DMS114 treated with DMSO at 0.1 percent for 48 hours (cell line): ENCODE measurements around the gene NR1I3.
"Not testable (repeated sequence)": the region's sequence is repeated elsewhere in the genome, so short reads cannot be mapped to it uniquely, and the experiment has no call there.

Experiments used
- DNase-seq: peaks from one replicate; lab custom pipeline; 2025; ENCODE audit not compliant: unreplicated experiment; lab: John Stamatoyannopoulos, UW

NR1I3 gene

DNA sequence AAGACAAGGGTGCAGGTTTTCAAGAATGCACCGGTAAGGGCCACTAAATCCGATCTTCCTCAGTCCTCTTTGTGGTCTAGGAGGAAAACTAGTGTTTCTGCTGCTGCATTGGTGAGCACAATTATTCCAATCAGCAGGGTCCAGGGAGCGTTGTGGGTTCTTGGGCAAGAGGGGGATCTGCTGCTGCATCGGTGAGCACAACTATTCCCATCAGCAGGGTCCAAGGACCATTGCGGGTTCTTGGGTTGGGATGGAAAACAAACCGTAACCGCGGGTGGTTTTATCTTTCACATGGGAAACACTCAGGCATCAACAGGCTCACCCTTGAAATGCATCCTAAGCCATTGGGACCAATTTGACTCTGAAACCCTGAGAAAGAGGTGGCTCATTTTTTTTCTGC, 13.6 kb upstream of the NR1I3 start:
- no peak for DNase-seq

DNA sequence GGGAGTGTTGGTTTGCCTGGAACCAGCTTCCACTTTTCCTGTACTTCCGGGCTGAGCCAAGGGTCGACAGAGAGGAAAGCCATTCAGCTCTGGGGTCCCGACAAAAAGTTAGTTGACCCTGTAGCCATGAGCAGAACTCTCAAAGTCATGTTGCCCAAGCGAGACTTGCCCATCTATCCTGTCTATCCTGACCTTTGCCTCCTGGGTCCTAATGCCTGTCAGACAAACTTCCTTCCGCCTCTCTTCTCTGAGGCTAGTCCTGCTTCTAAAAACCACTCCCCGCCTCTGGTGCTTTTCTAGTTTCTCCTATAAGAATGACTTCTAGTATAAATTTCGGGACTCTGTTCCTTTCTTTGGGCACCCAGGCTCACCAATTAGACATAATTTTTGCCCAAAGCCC, 12.8 kb upstream of the NR1I3 start:
- DNase-seq: no peak

DNA sequence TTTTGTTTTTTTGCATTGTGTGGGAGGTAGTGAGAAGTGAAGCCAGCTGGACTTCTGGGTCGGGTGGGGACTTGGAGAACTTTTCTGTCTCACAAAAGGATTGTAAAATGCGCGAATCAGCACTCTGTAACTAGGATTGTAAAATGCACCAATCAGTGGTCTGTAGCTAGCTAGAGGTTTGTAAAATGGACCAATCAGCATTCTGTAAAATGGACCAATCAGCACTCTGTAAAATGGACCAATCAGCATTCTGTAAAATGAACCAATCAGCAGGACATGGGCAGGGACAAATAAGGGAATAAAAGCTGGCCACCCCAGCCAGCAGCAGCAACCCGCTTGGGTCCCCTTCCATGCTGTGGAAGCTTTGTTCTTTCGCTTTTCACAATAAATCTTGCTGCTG, 12.1 kb upstream of the NR1I3 start:
- DNase-seq: not testable (repeated sequence)

DNA sequence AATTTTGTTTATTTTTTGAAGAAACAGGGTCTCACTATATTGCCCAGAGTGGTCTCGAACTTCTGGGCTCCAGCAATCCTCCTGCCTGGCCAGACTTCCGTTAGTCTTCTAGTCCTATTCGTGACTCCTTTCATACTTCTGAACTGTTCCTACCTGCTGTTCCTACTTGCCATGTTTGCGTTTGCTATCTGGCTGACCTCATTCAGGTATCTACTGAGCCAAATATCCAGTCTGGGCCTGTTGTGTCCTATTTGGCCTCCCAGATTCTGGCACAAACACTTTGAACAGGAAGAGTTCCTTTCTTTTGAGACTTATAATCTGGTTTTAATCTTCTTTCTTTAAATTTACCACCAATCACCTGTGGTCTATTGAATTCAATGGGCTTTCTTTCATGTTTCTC, 6.9 kb upstream of the NR1I3 start:
- DNase-seq: no peak

DNA sequence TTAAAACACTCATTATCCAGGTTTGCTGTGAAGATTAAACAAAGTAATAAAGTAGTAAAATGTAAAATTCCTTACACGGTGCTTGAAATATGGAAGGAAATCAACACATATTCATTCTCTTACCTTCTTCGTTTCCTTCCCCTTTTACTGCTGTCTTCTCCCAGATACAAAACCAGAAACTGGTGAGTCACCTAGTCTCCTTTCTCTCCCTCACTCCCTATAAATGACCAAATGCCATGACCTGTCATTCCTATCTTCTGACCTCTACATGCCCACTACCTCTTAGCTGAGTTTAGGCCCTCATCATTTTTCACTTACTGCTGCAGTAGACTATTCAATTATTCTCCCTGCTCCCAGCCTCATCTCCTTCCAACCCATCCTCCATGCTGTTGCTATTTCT, 4.3 kb upstream of the NR1I3 start:
- DNase-seq: no peak

DNA sequence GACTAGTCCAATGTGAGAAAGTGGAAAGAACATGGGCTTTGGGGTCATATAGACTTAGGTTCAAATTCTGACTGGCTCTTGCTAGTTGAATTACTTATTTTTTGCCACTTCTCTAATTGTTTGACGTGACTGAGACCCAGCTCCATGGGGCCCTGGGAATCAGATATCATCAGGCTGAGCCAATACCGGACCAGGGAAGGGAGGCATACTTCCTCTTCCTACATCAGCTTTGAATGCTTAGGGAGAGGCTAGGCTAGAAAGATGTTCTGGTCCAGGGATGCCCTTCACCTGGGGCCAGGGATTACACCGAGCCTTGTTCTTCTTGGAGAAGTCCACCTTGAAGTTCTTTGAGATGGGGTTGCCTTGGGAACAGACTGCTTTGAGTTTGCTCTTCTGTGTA, 3.7 kb upstream of the NR1I3 start:
- DNase-seq: no peak

DNA sequence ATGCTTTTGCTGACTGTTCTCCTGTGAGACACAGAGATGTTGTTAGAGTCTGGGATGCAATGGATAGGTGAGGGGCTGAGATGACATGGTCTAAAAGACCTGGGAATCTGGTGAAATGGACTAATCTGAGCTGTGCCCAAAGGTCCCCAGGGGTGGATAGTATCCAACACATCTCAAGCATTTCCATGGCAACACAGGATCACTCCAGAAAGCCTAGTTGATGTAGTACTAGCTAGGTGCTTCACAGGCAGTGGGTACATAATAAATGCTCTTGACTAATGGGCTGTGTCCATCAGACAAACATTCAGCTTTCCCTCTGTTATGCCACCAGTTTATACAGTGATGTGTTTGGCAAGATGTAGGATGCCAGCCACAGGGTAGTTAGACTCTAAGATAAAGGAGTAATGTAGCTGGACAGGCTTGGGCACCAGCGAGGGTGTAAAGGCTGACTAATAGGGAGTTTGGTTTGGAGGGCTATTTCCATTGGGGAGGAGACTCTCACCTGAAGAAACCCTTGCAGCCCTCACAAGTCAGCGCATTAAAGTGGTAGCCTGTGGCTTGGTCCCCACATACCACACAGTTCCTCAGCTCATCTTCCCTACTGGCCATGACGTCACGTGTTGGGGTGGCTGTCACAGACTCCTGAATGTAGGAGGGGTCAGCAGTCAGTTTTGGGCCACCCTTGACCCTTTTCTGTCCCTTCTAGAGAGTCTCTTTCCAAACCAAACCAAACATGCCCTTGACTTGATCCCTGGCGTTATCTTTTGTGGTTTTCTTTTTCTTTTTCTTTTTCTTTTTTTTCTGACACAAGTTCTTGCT, 1.8 kb downstream of the NR1I3 start:
- no peak for DNase-seq

DNA sequence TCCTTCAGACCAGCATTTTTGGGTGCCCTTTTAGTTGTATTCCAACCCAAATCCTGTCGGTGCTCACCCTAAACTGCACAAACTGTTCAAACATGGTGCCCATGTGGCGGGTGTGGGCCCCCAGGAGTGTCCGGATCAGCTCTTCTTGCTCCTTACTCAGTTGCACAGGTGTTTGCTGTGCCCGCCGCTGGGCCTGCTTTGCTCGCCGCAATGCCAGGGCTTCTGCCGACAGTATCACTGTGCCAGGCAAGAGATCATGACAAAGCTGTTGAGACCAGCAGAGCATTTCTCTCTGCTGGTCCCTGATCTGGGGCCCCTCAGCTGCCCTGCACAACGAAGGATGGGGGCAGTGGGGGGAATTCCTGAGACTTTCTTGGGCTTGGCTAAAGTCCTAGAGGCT, 4.9 kb downstream of the NR1I3 start:
- no peak for DNase-seq

DNA sequence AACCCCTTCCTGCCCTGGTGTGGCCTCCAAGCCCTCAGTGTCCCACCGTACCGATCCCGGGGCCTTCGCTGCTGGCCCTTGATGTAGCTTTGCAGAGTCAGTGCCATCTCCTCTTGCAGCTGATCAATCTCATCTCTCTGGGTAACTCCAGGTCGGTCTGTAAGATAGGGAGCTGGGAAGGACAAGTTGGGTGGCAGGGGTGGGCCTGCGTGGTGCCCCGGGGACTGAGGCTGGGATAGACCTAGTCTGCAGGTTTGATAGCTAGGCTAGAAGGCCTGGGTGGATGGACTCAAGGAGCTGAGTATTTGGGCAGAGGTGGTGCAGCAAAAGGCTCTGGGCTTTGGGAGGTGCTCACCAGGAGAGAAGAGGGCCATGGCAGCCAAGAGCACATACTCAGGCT, 7.2 kb downstream of the NR1I3 start:
- DNase-seq: no peak

DNA sequence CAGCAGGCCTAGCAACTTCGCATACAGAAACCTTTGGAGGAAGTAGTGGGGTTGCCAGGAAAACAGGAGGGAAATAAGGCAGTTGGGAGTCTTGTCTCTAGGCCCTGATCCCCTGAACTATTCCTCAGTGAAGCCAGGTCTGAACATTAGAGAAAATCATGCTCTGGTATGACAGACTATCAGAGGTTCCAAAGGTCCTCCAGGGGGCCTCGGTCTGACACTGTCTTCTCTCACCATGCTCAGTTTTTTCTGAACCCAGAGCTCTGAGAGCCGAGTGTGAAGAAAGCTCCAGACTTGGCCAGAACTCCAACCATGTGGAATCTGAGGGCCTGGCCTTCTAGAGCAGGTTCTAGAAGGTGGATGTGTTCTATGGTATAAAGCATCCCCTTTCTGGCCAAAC, 8.1 kb downstream of the NR1I3 start:
- no peak for DNase-seq

DNA sequence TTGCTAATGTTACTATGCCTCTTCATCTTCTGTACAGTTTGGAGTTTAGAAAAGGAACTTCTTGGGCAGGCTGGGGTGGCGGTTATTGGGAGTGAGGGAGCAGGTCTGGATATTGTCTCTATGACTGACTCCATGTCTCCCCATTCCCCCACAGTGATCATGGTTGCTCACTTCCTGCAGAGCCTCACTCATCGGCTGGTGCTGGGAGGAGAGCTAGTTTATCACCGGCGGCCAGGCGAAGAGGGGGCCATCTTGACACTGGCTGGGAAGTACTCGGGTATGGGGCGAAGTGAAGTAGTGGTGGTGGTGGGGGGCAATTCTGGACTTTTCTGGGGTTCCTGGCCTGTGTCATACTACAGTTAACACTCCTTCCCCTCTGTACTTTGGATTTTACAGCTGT, 10.0 kb downstream of the NR1I3 start:
- no peak for DNase-seq

DNA sequence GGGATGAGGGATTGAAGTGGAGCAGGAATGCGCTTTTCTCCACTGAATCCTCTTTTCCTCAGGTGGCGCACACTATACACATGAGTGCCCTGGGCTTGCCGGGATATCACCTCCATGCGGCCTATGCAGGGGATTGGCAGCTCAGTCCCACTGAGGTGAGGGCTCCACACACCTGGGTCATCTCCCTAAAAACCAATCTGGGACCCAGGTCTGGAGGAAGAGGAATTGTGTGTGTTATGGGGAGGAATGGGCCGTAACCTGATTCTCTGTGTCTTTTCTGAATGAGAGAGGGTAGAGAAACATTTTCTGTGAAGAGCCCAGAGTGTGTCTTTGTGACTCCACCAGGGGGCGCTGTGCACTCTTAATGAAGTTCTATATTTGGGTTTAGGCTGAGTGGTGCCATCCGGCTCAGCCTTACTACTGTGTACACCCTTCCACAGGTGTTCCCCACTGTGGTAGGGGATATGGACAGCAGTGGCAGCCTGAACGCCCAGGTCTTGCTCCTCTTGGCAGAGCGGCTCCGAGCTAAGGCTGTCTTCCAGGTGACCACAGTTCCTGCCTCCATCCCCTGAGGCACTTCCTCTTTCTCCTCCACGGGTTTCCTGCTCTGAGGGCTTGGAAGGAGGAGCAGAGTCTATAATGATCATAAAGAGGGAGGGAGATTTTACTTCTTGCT, 10.7 kb downstream of the NR1I3 start:
- peak; percentile 82 for DNase-seq

DNA sequence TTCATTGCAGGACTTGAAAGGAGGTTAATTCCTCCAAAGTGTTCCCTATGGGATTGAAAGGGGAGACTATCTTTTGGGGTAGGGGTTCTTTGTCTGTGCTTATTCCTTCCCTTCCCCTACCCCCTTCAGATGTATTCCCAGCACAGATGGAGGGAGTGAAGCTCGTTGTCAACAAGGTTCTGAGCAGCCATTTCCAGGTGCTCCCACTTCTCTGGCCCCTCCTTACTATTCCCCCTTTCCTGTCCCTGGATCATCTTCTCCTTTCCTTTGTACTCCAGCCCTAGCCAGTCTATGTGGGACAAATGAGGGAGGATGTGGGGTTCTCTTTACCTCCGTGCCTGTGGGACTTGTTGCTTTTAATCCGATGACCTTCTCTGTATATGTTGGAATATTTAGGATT, 11.2 kb downstream of the NR1I3 start:
- no peak for DNase-seq

DNA sequence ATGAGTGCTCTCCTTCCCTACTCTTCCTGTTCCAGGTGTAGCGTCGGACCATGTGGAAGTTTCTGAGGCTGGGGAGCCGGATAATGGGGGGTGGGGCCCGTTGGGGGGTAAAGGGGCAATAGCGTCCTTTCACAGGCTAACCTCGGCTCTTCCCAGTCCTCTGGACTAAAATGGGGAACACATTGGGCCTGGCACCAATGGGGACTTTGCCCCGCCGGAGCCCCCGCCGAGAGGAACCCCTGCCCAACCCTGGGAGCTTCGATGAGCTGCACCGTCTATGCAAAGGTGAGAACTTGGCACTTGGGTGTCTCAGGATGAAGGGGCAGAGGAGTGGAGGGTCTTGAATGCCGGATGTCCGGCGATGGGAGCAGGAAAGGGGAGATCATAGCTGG, 11.7 kb downstream of the NR1I3 start:
- no peak for DNase-seq

DNA sequence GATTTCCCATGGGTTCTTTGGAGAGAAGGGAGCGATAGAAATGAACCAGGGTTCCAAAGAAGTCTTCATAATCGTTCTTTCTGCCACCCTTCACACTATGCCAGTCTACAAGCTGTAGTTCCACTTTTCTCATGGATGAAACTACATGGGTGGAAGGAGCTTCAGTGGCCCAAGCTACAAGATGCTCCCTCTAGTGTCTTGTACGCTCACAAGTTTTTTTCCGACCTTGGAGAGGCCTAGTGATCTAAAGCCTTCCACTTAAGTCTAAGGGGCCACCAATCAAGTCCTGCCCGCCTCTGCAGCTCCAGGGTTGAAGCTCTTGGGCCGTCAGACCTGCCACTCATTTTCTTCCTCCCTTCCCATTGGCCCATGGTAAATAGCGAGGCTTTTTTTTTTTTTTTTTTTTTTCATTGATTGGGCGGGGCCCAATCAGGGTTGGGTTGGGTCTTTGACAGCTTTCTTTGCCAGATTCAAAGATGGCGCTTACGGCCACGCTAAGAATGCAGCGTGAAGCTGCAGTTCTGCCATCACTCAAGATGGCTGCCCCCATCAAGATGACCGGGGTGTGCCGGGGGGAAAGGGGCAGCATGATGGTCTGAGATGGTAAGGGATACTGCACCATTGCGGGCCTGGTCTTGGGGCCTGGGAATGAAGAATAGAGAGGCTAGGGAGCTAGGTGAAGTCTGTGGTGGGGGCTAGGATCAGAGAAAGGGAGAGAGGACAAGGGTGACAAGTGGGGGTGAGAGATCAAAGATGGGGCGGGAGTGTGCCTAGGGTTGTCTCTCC, 12.3 kb downstream of the NR1I3 start, which contains the start of gene TOMM40L:
Gene TOMM40L (plus strand): TSS at position 527 of the 786 bp plus-strand sequence. CDS start 430 bp downstream, outside the sequence.
- peak; percentile 99 for DNase-seq

DNA sequence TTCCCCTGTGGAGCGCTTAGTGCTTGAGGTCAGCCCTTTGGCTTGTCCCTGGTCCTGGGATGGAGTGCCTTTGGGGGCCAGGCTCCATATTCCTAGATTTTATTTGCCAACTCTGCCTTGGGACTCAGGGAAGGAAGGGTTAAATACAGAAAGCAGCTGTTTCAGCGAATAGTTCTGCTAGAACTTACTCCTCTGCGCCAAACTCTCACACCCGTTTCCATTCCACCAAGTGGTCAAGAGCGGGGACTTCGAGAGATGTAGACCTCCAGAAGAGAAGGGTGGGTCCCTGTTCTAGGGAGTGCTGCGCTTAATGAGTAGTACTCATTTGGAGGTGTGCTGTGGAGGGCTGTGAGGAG, 12.8 kb downstream of the NR1I3 start:
- no peak for DNase-seq

DNA sequence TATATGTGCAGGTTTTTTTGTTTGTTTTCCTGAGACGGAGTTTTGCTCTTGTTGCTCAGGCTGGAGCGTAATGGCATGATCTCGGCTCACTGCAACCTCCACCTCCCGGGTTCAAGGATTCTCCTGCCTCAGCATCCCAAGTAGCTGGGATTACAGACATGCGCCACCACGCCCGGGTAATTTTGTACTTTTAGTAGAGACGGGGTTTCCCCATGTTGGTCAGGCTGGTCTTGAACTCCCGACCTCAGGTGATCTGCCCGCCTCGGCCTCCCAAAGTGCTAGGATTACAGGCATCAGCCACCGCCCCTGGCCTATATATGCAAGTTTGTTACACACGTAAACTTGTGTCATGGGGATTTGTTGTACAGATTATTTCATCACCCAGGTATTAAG, 13.3 kb downstream of the NR1I3 start:
- DNase-seq: not testable (repeated sequence)

DNA sequence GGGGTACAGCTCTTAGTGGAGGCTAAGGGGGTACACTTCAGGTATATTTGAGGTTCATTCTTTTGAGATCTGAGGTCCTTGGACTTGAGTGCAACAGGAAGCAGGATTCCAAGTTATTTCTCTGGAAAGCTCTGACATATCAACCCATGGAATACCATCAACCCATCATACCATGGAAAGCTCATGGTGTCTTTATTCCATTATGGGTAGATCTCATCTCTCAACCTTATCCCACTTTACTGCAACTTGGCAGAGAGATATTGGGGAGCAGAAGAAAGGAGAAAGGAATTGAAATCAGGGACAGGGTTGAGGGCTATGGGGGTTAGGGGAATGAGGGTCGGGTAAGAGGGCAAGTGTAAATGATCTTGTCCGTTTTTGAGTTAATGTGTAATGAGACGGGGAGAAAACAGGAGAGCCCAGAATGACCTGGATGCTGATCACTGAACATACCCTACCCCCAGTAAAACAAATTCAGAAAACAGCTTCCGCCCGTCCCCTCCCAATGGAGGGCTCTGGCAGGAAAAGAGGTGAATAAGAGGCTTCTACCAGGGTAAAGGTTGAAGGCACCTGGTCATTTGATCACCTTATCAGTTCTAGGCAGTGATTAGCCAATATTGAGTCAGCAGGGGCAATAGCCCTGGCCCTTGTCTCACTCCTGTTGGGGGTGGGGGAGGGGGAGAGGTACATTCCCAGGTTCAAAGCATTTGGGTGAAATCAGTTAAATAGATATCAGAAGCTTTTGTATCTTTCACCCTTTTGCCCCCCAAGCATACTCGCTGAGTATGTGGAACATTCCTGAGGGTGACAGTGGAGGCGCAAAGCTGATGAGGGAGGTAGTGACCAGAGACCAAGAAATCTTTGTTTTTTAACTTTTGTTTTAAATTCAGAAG, 14.0 kb downstream of the NR1I3 start:
- DNase-seq: no peak

DNA sequence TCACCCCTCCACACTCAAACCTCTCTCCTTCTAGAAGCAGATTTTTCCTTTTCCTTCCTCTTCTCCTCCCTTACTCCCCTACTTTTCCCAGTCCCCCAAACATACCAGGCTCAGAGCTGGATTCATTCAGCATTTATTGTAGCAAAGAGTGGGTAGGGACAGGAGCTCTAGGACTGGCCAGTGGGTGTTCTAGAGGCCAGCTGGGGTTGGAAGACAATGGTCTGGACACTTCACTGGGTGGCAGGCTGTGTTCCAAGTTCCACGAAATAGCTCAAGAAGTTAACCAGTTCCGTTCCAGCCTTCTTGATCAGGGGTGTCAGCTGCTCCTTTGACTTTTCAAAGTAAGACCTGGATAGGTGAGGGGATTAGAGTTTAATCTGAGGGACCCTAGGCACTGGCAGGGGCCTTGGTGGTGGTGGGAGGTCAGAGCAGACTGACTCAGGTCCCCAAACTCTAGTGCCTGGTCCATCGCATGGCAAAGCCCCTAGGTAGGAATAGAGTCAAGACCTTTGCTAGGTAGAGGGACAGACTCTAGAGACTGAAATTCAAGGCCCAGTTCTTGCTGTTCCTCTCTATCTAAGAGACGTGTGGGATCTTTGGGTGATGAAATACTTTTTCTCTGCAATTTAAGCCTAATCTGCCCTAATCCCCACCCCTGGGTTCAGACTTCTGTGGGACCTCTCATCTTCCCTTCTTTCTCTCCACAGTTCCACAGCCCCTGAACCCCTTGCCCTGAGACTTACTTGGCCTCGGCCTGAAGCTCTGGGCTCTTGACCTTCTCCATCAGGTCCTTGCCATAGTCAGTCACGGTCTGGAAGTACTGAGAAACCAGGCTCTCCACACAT, 15.6 kb downstream of the NR1I3 start:
- no peak for DNase-seq

DNA sequence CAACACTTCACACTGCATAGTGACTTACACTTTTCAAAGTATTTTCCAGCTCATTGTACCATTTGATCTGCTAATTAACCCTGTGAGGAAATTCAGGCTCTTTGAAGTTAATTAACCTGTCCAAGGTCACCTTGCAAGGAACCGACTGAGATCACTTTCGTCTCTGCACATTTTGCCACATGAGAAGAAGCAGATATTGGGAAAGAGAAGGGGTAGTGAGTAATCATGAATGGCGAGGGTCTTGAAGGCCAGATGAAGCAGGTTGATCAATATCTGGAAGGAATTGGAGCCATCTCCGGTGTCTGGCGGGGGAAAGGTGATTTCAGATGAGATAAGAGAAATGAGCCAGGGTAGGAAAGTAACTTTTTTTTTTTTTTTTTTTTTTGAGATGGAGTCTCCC, 18.0 kb downstream of the NR1I3 start:
- DNase-seq: no peak
